Measurements from ENCODE around the gene THSD7A. TPM values are rescaled to one million over a fixed set of nuclear protein-coding genes. Genes with fewer than 3 reads are reported as not detected.
"Not testable (repeated sequence)": the region's sequence is repeated elsewhere in the genome, so short reads cannot be mapped to it uniquely, and the experiment has no call there.

Gene THSD7A
- total RNA-seq, 1 donor from 2014 or later, result 0.28 TPM

DNA sequence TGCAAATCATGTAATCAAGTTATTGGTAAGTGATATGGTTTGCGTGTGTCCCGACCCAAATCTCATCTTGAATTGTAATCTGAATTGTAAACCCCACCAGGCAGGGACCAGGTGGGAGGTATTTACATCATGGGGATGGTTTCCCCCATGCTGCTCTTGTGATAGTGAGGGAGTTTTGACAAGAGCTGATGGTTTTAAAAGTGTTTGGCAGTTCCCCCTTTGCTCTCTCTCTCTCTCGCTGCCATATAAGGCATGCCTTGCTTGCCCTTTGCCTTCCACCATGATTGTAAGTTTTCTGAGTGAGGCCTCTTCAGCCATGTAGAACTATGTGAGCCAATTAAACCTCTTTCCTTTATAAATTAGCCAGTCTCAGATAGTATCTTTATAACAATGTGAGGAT, 302.6 kb downstream of the THSD7A start:
- Histone ChIP-seq H2AFZ (replicated peaks) (peak overlapping the region; percentile 3), H3K27ac (no peak overlapping the region), H3K27me3 (no peaks in the 10 kb centered on the region), H3K4me3 (no peak overlapping the region), H3K79me2 (ENCODE audit: low read depth) (no peaks in the 10 kb centered on the region), H3K36me3 (no peaks in the 10 kb centered on the region), H3K4me1 (peaks cover 13% of the 10 kb centered on the region), H3K9me3 (ENCODE audit: low read depth) (no peaks in the 10 kb centered on the region), H4K20me1 (ENCODE audit: low read depth) (no peaks in the 10 kb centered on the region), H3K4me2 (no peak overlapping the region), H3F3A (ENCODE audit: low read depth) (peaks cover 9% of the 10 kb centered on the region), H3K9ac (no peak overlapping the region)
- H3K36me3 Mint-ChIP-seq, result peaks cover 14% of the 10 kb centered on the region
- H3K4me1 Mint-ChIP-seq, result peaks cover 18% of the 10 kb centered on the region
- H3K4me3 Mint-ChIP-seq, result no peak overlapping the region
- DNase-seq (ENCODE audit: low spot score), result no peak
- H3K27me3 Mint-ChIP-seq (ENCODE audit: insufficient read depth, low read depth), result no peaks in the 10 kb centered on the region
- peaks cover 3% of the 10 kb centered on the region for H3K9me3 Mint-ChIP-seq
- no peak overlapping the region for H3K27ac Mint-ChIP-seq
- TF ChIP-seq, protein P1, sequence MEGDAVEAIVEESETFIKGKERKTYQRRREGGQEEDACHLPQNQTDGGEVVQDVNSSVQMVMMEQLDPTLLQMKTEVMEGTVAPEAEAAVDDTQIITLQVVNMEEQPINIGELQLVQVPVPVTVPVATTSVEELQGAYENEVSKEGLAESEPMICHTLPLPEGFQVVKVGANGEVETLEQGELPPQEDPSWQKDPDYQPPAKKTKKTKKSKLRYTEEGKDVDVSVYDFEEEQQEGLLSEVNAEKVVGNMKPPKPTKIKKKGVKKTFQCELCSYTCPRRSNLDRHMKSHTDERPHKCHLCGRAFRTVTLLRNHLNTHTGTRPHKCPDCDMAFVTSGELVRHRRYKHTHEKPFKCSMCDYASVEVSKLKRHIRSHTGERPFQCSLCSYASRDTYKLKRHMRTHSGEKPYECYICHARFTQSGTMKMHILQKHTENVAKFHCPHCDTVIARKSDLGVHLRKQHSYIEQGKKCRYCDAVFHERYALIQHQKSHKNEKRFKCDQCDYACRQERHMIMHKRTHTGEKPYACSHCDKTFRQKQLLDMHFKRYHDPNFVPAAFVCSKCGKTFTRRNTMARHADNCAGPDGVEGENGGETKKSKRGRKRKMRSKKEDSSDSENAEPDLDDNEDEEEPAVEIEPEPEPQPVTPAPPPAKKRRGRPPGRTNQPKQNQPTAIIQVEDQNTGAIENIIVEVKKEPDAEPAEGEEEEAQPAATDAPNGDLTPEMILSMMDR (IDR thresholded peaks at IDR 0.05), result no peak
- no peak for TF ChIP-seq EZH2 (IDR thresholded peaks at IDR 0.05)
- no peak for TF ChIP-seq EZH2phosphoT487 (IDR thresholded peaks at IDR 0.05)

DNA sequence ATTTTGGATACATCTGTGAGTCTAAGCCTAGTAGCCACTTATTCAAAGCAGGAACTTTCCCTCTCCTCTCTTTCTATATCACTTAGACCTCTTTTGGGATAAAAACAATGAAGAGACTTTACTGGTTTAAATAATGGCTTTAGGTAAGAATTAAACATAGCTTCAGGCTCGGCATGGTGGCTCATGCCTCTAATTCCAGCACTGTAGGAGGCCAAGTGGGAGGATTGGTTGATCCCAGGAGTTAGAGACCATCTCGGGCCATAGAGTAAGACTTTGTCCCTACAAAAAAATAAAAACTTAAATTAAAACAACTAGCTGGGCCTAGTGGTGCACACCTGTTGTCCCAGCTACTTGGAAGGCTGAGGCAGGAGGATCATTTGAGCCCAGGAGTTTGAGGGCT, 304.3 kb downstream of the THSD7A start:
- peaks cover 17% of the 10 kb centered on the region for H3K4me1 ChIP-seq

DNA sequence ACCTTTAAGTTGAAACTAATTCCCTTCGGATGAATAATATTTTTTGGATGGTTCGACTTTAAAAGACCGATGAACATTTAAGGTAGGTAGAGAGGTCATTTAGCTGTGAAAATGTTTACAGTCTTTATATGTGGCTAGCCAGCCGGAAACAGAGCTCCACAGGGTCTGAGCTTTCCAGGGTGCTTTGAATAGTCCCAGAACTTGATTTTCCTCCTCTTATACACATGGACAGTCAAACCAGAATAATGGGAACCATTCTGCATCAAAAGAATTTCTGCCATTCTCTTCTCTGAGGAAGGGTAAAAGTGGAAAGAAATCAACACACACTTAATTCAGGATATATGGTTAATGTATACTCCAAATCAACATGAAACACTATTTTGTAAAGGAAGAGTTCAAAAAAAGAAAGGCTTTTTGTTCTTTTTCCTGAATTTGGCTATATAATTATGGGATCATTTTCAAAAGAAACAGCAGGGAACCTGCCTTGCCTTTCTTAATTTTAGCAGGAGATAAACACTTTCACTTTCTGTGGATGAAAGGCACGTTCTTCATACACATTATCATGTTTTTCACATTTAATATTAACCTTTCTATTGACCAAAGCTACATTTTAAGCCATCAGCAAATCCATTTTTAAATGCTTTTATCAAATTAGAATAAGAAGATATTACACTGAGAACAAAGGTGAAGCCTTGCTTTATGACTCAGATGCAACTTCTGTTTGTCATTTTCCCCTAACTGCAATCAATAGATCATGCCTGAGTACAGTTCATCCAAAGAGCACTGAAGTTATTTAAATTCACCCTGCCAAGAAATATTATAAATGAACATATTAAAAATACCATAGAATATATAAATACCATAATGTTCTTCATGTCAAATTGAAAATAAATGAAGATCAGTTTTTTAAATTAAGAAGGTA, 307.3 kb downstream of the THSD7A start:
- TF ChIP-seq, protein P1 (IDR thresholded peaks at IDR 0.05), result no peak
- no peak for TF ChIP-seq EZH2phosphoT487 (IDR thresholded peaks at IDR 0.05)
- no peak for TF ChIP-seq EZH2 (IDR thresholded peaks at IDR 0.05)
- Histone ChIP-seq H3K36me3 (no peaks in the 10 kb centered on the region), H3K4me3 (no peak overlapping the region), H3K4me1 (peaks cover 20% of the 10 kb centered on the region), H3K27me3 (no peaks in the 10 kb centered on the region), H3K4me2 (no peak overlapping the region), H3K9ac (no peak overlapping the region), H3K9me3 (ENCODE audit: low read depth) (no peaks in the 10 kb centered on the region), H3K27ac (no peak overlapping the region), H3K79me2 (ENCODE audit: low read depth) (no peaks in the 10 kb centered on the region), H2AFZ (replicated peaks) (no peak overlapping the region), H4K20me1 (ENCODE audit: low read depth) (no peaks in the 10 kb centered on the region), H3F3A (ENCODE audit: low read depth) (peaks cover 9% of the 10 kb centered on the region)
- peaks cover 3% of the 10 kb centered on the region for H3K9me3 Mint-ChIP-seq
- H3K27ac Mint-ChIP-seq, result peak overlapping the region; percentile 93
- peaks cover 35% of the 10 kb centered on the region for H3K4me1 Mint-ChIP-seq
- peak overlapping the region; percentile 72 for H3K4me3 Mint-ChIP-seq
- peaks cover 6% of the 10 kb centered on the region for H3K36me3 Mint-ChIP-seq
- no peak for DNase-seq (ENCODE audit: low spot score)
- no peaks in the 10 kb centered on the region for H3K27me3 Mint-ChIP-seq (ENCODE audit: insufficient read depth, low read depth)

More for the DNA sequence above, 304.3 kb downstream of the THSD7A start:
- no peak overlapping the region for H3K27ac Mint-ChIP-seq
- H3K9me3 Mint-ChIP-seq, result peaks cover 3% of the 10 kb centered on the region
- DNase-seq (ENCODE audit: low spot score), result peak; percentile 4
- peaks cover 14% of the 10 kb centered on the region for H3K36me3 Mint-ChIP-seq
- Histone ChIP-seq H2AFZ (replicated peaks) (peak overlapping the region; percentile 23), H3K4me3 (no peak overlapping the region), H3K27ac (peak overlapping the region; percentile 50), H3K79me2 (ENCODE audit: low read depth) (no peaks in the 10 kb centered on the region), H3K36me3 (no peaks in the 10 kb centered on the region), H3K4me2 (peak overlapping the region; percentile 18), H4K20me1 (ENCODE audit: low read depth) (no peaks in the 10 kb centered on the region), H3K9ac (no peak overlapping the region), H3F3A (ENCODE audit: low read depth) (peaks cover 9% of the 10 kb centered on the region), H3K9me3 (ENCODE audit: low read depth) (no peaks in the 10 kb centered on the region), H3K27me3 (no peaks in the 10 kb centered on the region)
- H3K27me3 Mint-ChIP-seq (ENCODE audit: insufficient read depth, low read depth), result no peaks in the 10 kb centered on the region
- TF ChIP-seq EZH2phosphoT487 (IDR thresholded peaks at IDR 0.05), result no peak
- TF ChIP-seq, protein P1 (IDR thresholded peaks at IDR 0.05), result no peak
- no peak for TF ChIP-seq EZH2 (IDR thresholded peaks at IDR 0.05)
- H3K4me3 Mint-ChIP-seq, result no peak overlapping the region
- peaks cover 32% of the 10 kb centered on the region for H3K4me1 Mint-ChIP-seq

DNA sequence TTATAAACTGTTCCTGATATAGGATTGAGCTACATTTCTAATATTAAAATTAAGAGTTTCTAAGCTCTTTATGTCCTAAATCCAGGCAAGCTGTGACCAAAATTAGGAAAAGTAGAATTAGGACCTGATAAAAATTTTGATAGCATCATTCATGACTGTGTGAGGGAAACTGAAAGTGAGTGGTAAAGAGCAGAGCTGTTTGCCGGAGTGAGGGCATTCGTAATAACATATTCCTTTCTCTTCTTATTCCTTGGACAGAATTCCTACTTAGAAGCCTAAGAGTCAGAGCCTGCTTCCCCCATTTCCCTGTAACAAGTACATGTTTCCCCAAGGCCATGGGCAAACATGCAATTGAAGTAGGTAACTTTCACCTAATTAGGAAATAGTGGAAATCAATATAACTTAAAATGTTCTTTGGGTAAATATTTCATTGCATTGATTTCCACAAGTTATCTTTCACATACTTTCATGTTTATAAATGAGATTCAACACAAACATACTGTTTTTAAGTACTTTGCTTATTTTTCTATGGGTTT, 310.0 kb downstream of the THSD7A start:
- not testable (repeated sequence) for H3K4me3 ChIP-seq; DNase-seq (ENCODE audit: low spot score); H4K20me1 ChIP-seq (ENCODE audit: low read depth); H3K4me3 Mint-ChIP-seq; H3K9me3 ChIP-seq (ENCODE audit: low read depth); H3K9ac ChIP-seq; H3K27me3 Mint-ChIP-seq (ENCODE audit: insufficient read depth, low read depth); H3K27me3 ChIP-seq; H3K4me2 ChIP-seq; H3K27ac ChIP-seq; H3K36me3 Mint-ChIP-seq; H3F3A ChIP-seq (ENCODE audit: low read depth); H3K79me2 ChIP-seq (ENCODE audit: low read depth); H2AFZ ChIP-seq (replicated peaks); H3K9me3 Mint-ChIP-seq; H3K36me3 ChIP-seq
- H3K4me1 ChIP-seq, result peaks cover 18% of the 10 kb centered on the region
- peak overlapping the region; percentile 1 for H3K27ac Mint-ChIP-seq
- H3K4me1 Mint-ChIP-seq, result peaks cover 47% of the 10 kb centered on the region

All from neural progenitor cell (in vitro differentiated cells).